Astrocyte (in vitro differentiated cells and primary cell): ENCODE measurements around the gene LRRC61. TPM values are rescaled to one million over a fixed set of nuclear protein-coding genes. Genes with fewer than 3 reads are reported as not detected.

Experiments used
- DNase-seq: peaks from one replicate; pipeline ENCODE4 v3.0.0-alpha.2; 2010; ENCODE audit warnings: low read depth
- FAIRE-seq: peaks from 2 replicates; lab custom pipeline; 2011; peaks lifted over from hg19 to GRCh38; lab: Jason Lieb, UNC
- H2AFZ ChIP-seq: 2 replicates; pipeline ENCODE4 v1.6.0; 2012; ENCODE audit warnings: low read depth, low read length, inconsistent platforms
- H3K27ac ChIP-seq: 2 replicates; pipeline ENCODE4 v1.5.1; 2011; ENCODE audit warnings: low read depth, low read length, inconsistent platforms
- H3K27me3 ChIP-seq: 2 replicates; pipeline ENCODE4 v1.6.0; 2011; ENCODE audit warnings: low read length, inconsistent platforms; ENCODE audit not compliant: insufficient read depth
- H3K36me3 ChIP-seq: 2 replicates; pipeline ENCODE4 v1.5.1; 2011; ENCODE audit warnings: low read length, inconsistent platforms; ENCODE audit not compliant: insufficient read depth
- H3K4me1 ChIP-seq: 2 replicates; pipeline ENCODE4 v1.5.1; 2011; ENCODE audit warnings: low read length, inconsistent platforms; ENCODE audit not compliant: insufficient read depth
- H3K4me2 ChIP-seq: 2 replicates; pipeline ENCODE4 v1.6.0; 2012; ENCODE audit warnings: low read length, inconsistent platforms
- H3K4me3 ChIP-seq: 2 replicates; pipeline ENCODE4 v1.5.1; 2011; ENCODE audit warnings: low read depth, mild to moderate bottlenecking, low read length, inconsistent platforms; ENCODE audit not compliant: insufficient read depth
- H3K79me2 ChIP-seq: 2 replicates; pipeline ENCODE4 v1.6.0; 2012; ENCODE audit warnings: mild to moderate bottlenecking, low read length, inconsistent platforms; ENCODE audit not compliant: insufficient read depth
- H3K9ac ChIP-seq: 2 replicates; pipeline ENCODE4 v1.6.0; 2012; ENCODE audit warnings: mild to moderate bottlenecking, low read length, inconsistent platforms
- H3K9me3 ChIP-seq: 2 replicates; pipeline ENCODE4 v1.5.1; 2012; ENCODE audit warnings: low read depth, mild to moderate bottlenecking, low read length, inconsistent platforms; ENCODE audit not compliant: insufficient read depth
- H4K20me1 ChIP-seq: 2 replicates; pipeline ENCODE4 v1.6.0; 2012; ENCODE audit warnings: low read length, inconsistent platforms; ENCODE audit not compliant: insufficient read depth
- H3K27ac Mint-ChIP-seq: one replicate; pipeline ENCODE4 v1.8.0; 2021; ENCODE audit warnings: mild to moderate bottlenecking, mixed read lengths; ENCODE audit not compliant: unreplicated experiment
- H3K27me3 Mint-ChIP-seq: one replicate; pipeline ENCODE4 v1.8.0; 2021; ENCODE audit warnings: low read depth, mixed read lengths; ENCODE audit not compliant: unreplicated experiment
- H3K36me3 Mint-ChIP-seq: one replicate; pipeline ENCODE4 v1.8.0; 2021; ENCODE audit warnings: low read depth, mixed read lengths; ENCODE audit not compliant: unreplicated experiment
- H3K4me1 Mint-ChIP-seq: one replicate; pipeline ENCODE4 v1.8.0; 2021; ENCODE audit warnings: low read depth, mixed read lengths; ENCODE audit not compliant: unreplicated experiment
- H3K4me3 Mint-ChIP-seq: one replicate; pipeline ENCODE4 v1.8.0; 2021; ENCODE audit warnings: mild to moderate bottlenecking, moderate library complexity, mixed read lengths; ENCODE audit not compliant: unreplicated experiment
- H3K9me3 Mint-ChIP-seq: one replicate; pipeline ENCODE4 v1.8.0; 2021; ENCODE audit warnings: mild to moderate bottlenecking, mixed read lengths; ENCODE audit not compliant: unreplicated experiment
- EZH2 ChIP-seq: IDR thresholded peaks from 2 replicates; pipeline ENCODE4 v1.6.1; 2012; ENCODE audit warnings: mild to moderate bottlenecking, low read length, inconsistent platforms; ENCODE audit not compliant: insufficient read depth
- total RNA-seq: library from RNA; stranded (reverse); gene quantifications from 2 replicates; pipeline ENCODE4 v1.2.1, GENCODE V29; 2021
- TF ChIP-seq, protein P1 (sequence below): IDR thresholded peaks from 2 replicates; pipeline ENCODE4 v1.5.1; 2011; ENCODE audit warnings: low read depth, mild to moderate bottlenecking, inconsistent platforms, low read length, moderate library complexity; ENCODE audit not compliant: insufficient read depth

The LRRC61 gene
- total RNA-seq, 1 donor from 2014 or later: 0.45 TPM

GRCh38 chr7:150365194-150365593, 42.0 kb downstream of the LRRC61 start:
- Histone ChIP-seq H2AFZ (no peak overlapping the region), H3K27me3 (no peaks in the 10 kb centered on the region), H4K20me1 (peaks cover 1% of the 10 kb centered on the region), H3K4me1 (peaks cover 15% of the 10 kb centered on the region), H3K36me3 (no peaks in the 10 kb centered on the region), H3K9me3 (no peaks in the 10 kb centered on the region), H3K4me3 (no peak overlapping the region), H3K4me2 (no peak overlapping the region), H3K27ac (no peak overlapping the region), H3K79me2 (peaks cover 13% of the 10 kb centered on the region), H3K9ac (no peak overlapping the region)
- Mint-ChIP-seq H3K4me1 (peaks cover 13% of the 10 kb centered on the region), H3K4me3 (no peak overlapping the region), H3K36me3 (no peaks in the 10 kb centered on the region), H3K27ac (no peak overlapping the region), H3K9me3 (no peaks in the 10 kb centered on the region), H3K27me3 (peaks cover 3% of the 10 kb centered on the region)
- FAIRE-seq (no peak), DNase-seq (no peak)
- TF ChIP-seq EZH2: no peak
- TF ChIP-seq, protein P1, sequence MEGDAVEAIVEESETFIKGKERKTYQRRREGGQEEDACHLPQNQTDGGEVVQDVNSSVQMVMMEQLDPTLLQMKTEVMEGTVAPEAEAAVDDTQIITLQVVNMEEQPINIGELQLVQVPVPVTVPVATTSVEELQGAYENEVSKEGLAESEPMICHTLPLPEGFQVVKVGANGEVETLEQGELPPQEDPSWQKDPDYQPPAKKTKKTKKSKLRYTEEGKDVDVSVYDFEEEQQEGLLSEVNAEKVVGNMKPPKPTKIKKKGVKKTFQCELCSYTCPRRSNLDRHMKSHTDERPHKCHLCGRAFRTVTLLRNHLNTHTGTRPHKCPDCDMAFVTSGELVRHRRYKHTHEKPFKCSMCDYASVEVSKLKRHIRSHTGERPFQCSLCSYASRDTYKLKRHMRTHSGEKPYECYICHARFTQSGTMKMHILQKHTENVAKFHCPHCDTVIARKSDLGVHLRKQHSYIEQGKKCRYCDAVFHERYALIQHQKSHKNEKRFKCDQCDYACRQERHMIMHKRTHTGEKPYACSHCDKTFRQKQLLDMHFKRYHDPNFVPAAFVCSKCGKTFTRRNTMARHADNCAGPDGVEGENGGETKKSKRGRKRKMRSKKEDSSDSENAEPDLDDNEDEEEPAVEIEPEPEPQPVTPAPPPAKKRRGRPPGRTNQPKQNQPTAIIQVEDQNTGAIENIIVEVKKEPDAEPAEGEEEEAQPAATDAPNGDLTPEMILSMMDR: no peak

- peak overlapping the region; percentile 58 for H3K27ac Mint-ChIP-seq
- Histone ChIP-seq H3K4me2 (no peak overlapping the region), H3K9me3 (no peaks in the 10 kb centered on the region), H3K79me2 (peaks cover 18% of the 10 kb centered on the region), H3K27ac (no peak overlapping the region), H3K9ac (no peak overlapping the region), H3K4me1 (peaks cover 21% of the 10 kb centered on the region), H2AFZ (no peak overlapping the region), H3K4me3 (no peak overlapping the region), H3K27me3 (no peaks in the 10 kb centered on the region), H4K20me1 (peaks cover 6% of the 10 kb centered on the region), H3K36me3 (no peaks in the 10 kb centered on the region)
- no peak overlapping the region for H3K4me3 Mint-ChIP-seq
- H3K4me1 Mint-ChIP-seq: peaks cover 19% of the 10 kb centered on the region
- no peaks in the 10 kb centered on the region for H3K9me3 Mint-ChIP-seq
- TF ChIP-seq EZH2: no peak
- TF ChIP-seq, protein P1: no peak
- H3K27me3 Mint-ChIP-seq: peaks cover 3% of the 10 kb centered on the region
- no peak for FAIRE-seq
- H3K36me3 Mint-ChIP-seq: no peaks in the 10 kb centered on the region
- DNase-seq: no peak
Observed at GRCh38 chr7:150365673-150366398, 42.7 kb downstream of the LRRC61 start.

DNA sequence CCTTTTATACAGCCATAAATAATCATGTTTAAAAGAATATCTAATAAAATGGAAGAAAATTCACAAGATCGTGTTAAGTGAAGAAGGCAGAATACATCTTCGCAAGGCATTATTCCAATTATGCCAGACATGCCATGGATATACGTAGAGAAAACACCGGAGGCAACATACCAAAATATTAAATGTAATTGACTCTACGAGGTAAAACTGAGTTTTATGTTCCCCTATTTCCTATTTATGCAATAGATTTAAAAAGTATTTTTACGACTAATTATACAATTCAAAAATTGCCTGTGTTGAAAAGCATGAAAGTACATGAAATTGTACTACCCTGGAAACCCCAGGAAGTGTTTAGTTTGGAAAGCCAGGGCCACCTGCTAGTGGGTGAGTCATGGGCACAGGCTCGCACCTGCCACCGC, 44.5 kb downstream of the LRRC61 start:
- TF ChIP-seq EZH2: no peak
- TF ChIP-seq, protein P1: no peak
- no peaks in the 10 kb centered on the region for H3K27me3 ChIP-seq
- Mint-ChIP-seq H3K9me3 (no peaks in the 10 kb centered on the region), H3K27me3 (peaks cover 3% of the 10 kb centered on the region), H3K36me3 (no peaks in the 10 kb centered on the region), H3K4me1 (peaks cover 13% of the 10 kb centered on the region), H3K27ac (peak overlapping the region; percentile 62), H3K4me3 (peak overlapping the region; percentile 79)
- H3K9me3 ChIP-seq: no peaks in the 10 kb centered on the region
- peak overlapping the region; percentile 84 for H2AFZ ChIP-seq
- no peak for FAIRE-seq
- peak; percentile 36 for DNase-seq
- H3K79me2 ChIP-seq: peaks cover 25% of the 10 kb centered on the region
- peak overlapping the region; percentile 87 for H3K9ac ChIP-seq
- H3K4me3 ChIP-seq: peak overlapping the region; percentile 74
- H3K4me1 ChIP-seq: peaks cover 29% of the 10 kb centered on the region
- peak overlapping the region; percentile 83 for H3K4me2 ChIP-seq
- H4K20me1 ChIP-seq: peaks cover 6% of the 10 kb centered on the region
- H3K36me3 ChIP-seq: no peaks in the 10 kb centered on the region
- H3K27ac ChIP-seq: no peak overlapping the region
